Activated naive CD8-positive, alpha-beta T cell (primary cell): Measurements from ENCODE around the gene SPATA46.
"Not testable (repeated sequence)": the region's sequence is repeated elsewhere in the genome, so short reads cannot be mapped to it uniquely, and the experiment has no call there.

Source experiments
- H3K27ac Mint-ChIP-seq: one replicate; pipeline ENCODE4 v1.8.0; 2021; ENCODE audit warnings: mixed read lengths
- H3K27me3 Mint-ChIP-seq: one replicate; pipeline ENCODE4 v1.8.0; 2021; ENCODE audit warnings: mixed read lengths
- H3K36me3 Mint-ChIP-seq: one replicate; pipeline ENCODE4 v1.8.0; 2021; ENCODE audit warnings: mixed read lengths
- H3K4me1 Mint-ChIP-seq: one replicate; pipeline ENCODE4 v1.8.0; 2021; ENCODE audit warnings: low read depth, mixed read lengths
- H3K4me3 Mint-ChIP-seq: one replicate; pipeline ENCODE4 v1.8.0; 2021; ENCODE audit warnings: mild to moderate bottlenecking, mixed read lengths
- H3K9me3 Mint-ChIP-seq: one replicate; pipeline ENCODE4 v1.8.0; 2021; ENCODE audit warnings: low read depth, mixed read lengths

The SPATA46 gene

DNA sequence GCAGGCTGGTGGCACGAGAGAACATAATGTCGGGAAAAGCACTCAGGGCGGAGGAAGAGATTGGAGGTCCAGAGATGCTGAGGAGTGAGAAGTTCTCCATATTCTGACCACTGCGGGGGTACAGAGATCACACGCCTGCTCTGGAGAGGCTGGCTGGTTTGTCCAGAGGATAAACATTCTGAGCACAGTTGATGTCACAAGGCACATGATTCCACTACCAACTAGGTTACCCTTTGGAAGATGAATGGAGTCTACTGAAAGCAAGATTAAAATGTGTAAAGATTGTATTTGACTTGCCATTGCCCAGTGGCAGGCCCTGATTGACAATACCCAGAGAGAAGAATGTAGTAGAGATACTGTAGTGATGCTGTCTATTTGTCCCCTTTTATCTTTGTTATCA lies at the start of gene SPATA46:
Gene SPATA46 (minus strand): TSS at position 164 of the 400 bp plus-strand sequence. CDS start 64 bp downstream, at position 100.
- no peak within 1 kb of the TSS for H3K27ac Mint-ChIP-seq
- H3K4me3 Mint-ChIP-seq = no peak within 1 kb of the TSS
- no peaks in the 10 kb centered on the region for H3K4me1 Mint-ChIP-seq
- no peaks in the 10 kb centered on the region for H3K27me3 Mint-ChIP-seq
- H3K36me3 Mint-ChIP-seq = no peaks in the 10 kb centered on the region
- H3K9me3 Mint-ChIP-seq = no peaks in the 10 kb centered on the region

DNA sequence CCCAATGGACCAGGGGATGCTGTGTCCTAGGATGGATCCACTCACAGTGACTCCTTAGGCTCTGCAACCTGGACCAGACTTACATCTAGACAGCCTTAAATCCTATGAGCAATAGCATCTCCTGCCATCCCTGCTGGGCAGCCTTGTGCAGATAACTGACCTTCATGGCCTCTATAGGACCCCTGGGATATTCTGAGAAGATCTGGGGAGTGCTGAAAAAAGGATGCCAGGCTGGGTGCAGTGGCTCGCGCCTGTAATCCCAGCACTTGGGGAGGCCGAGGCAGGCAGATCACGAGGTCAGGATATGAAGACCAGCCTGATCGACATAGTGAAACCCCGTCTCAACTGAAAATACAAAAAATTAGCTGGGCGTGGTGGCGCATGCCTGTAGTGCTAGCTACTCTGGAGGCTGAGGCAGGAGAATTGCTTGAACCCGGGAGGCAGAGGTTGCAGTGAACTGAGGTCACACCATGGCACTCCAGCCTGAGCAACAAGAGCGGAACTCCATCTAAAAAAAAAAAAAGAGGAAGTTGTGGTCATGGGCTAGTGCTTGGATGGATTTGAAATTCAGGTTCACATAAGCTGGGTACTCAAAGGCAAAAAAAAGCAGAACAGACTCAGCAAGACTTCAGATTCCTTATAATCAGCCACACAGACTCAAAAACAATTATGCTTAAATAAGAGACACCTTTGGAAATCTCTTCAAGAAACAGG lies 46.2 kb upstream of the SPATA46 start:
- Mint-ChIP-seq H3K27me3 (peaks cover 9% of the 10 kb centered on the region), H3K4me3 (no peak overlapping the region), H3K27ac (no peak overlapping the region)

DNA sequence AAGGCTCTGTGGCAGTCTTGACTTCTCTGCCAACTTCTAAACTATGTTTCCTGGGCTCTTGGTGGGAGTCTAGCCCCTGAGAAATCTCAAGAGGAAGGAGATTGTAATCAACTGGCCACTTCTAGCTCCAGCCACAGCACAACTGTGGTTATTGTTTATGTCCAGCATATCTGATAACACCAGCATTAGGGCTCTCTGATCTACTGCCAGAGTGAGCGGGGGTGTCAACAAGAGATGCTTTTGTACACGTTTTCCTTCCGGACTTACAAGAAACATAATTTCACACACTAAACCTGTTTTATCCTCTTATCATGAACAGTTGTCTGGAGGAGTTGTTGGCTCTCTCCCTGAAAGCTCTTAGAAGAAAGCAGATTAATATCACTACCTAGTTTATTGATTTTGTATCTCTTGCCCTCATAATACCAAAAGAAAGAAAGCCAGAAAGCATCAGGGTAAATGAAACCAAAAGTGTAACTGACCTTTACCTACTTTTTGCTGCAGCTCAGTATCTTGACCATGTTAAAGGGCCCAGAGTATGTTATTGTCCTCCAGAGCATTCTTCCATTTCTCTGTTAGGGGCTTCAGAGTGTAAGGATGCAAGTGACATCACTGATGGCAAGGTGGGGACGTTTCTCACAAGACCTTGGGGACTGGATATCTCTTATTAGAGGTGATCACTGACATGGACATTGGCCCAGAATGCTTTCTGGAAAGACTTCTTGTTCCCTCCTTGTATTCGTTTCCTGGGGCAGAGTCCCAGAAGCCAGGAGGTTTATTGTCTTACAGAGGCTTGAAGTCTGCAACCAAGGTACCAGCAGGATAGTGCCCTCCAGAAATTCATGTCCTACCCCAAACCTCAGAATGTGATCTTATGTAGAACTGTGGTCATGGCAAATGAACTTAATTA lies 44.9 kb upstream of the SPATA46 start:
- Mint-ChIP-seq H3K27ac (no peak overlapping the region), H3K4me3 (no peak overlapping the region), H3K27me3 (peaks cover 9% of the 10 kb centered on the region), H3K4me1 (no peaks in the 10 kb centered on the region), H3K36me3 (no peaks in the 10 kb centered on the region), H3K9me3 (no peaks in the 10 kb centered on the region)

More for the DNA sequence above, 46.2 kb upstream of the SPATA46 start:
- Mint-ChIP-seq H3K9me3 (no peaks in the 10 kb centered on the region), H3K36me3 (no peaks in the 10 kb centered on the region), H3K4me1 (no peaks in the 10 kb centered on the region)

DNA sequence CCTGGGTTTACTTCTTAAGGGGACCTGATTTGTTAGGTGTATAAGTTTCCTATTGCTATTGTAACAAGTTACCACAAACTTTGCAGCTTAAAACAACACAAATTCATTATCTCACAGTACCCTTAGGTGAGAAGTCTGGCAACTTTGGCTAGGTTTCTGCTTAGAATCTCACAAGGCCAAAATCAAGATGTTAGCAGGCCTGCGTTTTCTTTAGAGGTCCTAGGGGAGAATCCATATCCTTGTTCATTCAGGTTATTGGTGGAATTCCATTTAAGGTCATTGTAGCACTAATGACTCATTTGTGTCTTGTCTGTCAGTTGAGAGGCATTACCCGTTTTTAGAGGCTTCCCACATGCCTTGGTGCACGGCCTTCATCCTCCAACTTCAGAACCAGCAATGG lies 43.5 kb upstream of the SPATA46 start:
- Mint-ChIP-seq H3K36me3 (no peaks in the 10 kb centered on the region), H3K9me3 (no peaks in the 10 kb centered on the region), H3K4me1 (no peaks in the 10 kb centered on the region), H3K27ac (no peak overlapping the region), H3K27me3 (peaks cover 14% of the 10 kb centered on the region), H3K4me3 (no peak overlapping the region)

GRCh38 chr1:162419450-162419931 lies 42.8 kb upstream of the SPATA46 start:
- not testable (repeated sequence) for H3K9me3 Mint-ChIP-seq, H3K27ac Mint-ChIP-seq, H3K36me3 Mint-ChIP-seq, H3K4me3 Mint-ChIP-seq, H3K4me1 Mint-ChIP-seq
- H3K27me3 Mint-ChIP-seq = peaks cover 15% of the 10 kb centered on the region

- H3K4me3 Mint-ChIP-seq, H3K9me3 Mint-ChIP-seq, H3K4me1 Mint-ChIP-seq, H3K27ac Mint-ChIP-seq, H3K36me3 Mint-ChIP-seq: not testable (repeated sequence)
- peaks cover 15% of the 10 kb centered on the region for H3K27me3 Mint-ChIP-seq
These were observed 41.9 kb upstream of the SPATA46 start for GRCh38 chr1:162418584-162418983.

GRCh38 chr1:162417650-162418049 lies 41.0 kb upstream of the SPATA46 start:
- Mint-ChIP-seq H3K36me3 (no peaks in the 10 kb centered on the region), H3K4me1 (no peaks in the 10 kb centered on the region), H3K9me3 (no peaks in the 10 kb centered on the region)

GRCh38 chr1:162416909-162417308 lies 40.3 kb upstream of the SPATA46 start:
- H3K36me3 Mint-ChIP-seq = no peaks in the 10 kb centered on the region
- H3K4me1 Mint-ChIP-seq = no peaks in the 10 kb centered on the region

More at GRCh38 chr1:162417650-162418049, 41.0 kb upstream of the SPATA46 start:
- H3K27ac Mint-ChIP-seq = no peak overlapping the region
- peaks cover 15% of the 10 kb centered on the region for H3K27me3 Mint-ChIP-seq
- H3K4me3 Mint-ChIP-seq = no peak overlapping the region

GRCh38 chr1:162416215-162416614 lies 39.6 kb upstream of the SPATA46 start:
- Mint-ChIP-seq H3K27ac (no peak overlapping the region), H3K4me1 (no peaks in the 10 kb centered on the region), H3K27me3 (peaks cover 14% of the 10 kb centered on the region), H3K4me3 (no peak overlapping the region), H3K9me3 (no peaks in the 10 kb centered on the region), H3K36me3 (no peaks in the 10 kb centered on the region)

More at GRCh38 chr1:162416909-162417308, 40.3 kb upstream of the SPATA46 start:
- Mint-ChIP-seq H3K4me3 (no peak overlapping the region), H3K27me3 (peaks cover 13% of the 10 kb centered on the region), H3K27ac (no peak overlapping the region), H3K9me3 (no peaks in the 10 kb centered on the region)

GRCh38 chr1:162412002-162412401 lies 35.3 kb upstream of the SPATA46 start, which contains the start of gene SH2D1B:
SH2D1B (minus strand) TSS chr1:162412136; CDS start chr1:162412016, 120 bp downstream.
- Mint-ChIP-seq H3K27me3 (peaks cover 20% of the 10 kb centered on the region), H3K4me1 (no peaks in the 10 kb centered on the region), H3K36me3 (no peaks in the 10 kb centered on the region), H3K27ac (no peak within 1 kb of the TSS), H3K9me3 (no peaks in the 10 kb centered on the region), H3K4me3 (no peak within 1 kb of the TSS)

DNA sequence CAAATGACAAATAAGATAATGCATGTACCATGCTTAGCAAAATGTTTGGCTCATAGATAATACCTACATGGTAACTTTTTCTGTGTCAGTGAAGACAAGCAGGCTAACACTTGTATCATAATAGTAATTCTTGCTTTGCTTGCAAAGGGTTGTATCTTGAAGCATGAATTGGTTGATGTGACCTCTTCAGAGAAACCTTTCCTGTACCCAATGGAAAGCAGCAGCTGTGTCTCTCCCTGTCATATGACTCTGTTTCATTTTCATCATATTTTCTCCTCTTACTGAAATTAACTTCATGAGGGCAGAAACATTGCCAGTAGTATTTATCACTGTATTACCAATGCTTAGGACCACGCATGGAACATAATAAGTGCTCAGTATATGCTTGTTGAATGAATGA lies 30.9 kb upstream of the SPATA46 start:
- Mint-ChIP-seq H3K27me3 (peaks cover 12% of the 10 kb centered on the region), H3K27ac (no peak overlapping the region), H3K4me1 (no peaks in the 10 kb centered on the region), H3K9me3 (no peaks in the 10 kb centered on the region), H3K36me3 (no peaks in the 10 kb centered on the region), H3K4me3 (no peak overlapping the region)

GRCh38 chr1:162406811-162407210 lies 30.2 kb upstream of the SPATA46 start:
- H3K4me1 Mint-ChIP-seq = no peaks in the 10 kb centered on the region
- H3K36me3 Mint-ChIP-seq = no peaks in the 10 kb centered on the region
- no peak overlapping the region for H3K27ac Mint-ChIP-seq
- H3K4me3 Mint-ChIP-seq = no peak overlapping the region
- H3K9me3 Mint-ChIP-seq = no peaks in the 10 kb centered on the region
- H3K27me3 Mint-ChIP-seq = peaks cover 17% of the 10 kb centered on the region

- Mint-ChIP-seq H3K36me3 (no peaks in the 10 kb centered on the region), H3K27ac (no peak overlapping the region), H3K27me3 (peaks cover 14% of the 10 kb centered on the region), H3K9me3 (no peaks in the 10 kb centered on the region), H3K4me3 (no peak overlapping the region), H3K4me1 (no peaks in the 10 kb centered on the region)
These were observed 29.1 kb upstream of the SPATA46 start for GRCh38 chr1:162405800-162406199.

- Mint-ChIP-seq H3K27ac (no peak overlapping the region), H3K4me3 (no peak overlapping the region), H3K36me3 (no peaks in the 10 kb centered on the region)
These were observed 28.0 kb upstream of the SPATA46 start for GRCh38 chr1:162404550-162405160.

More at GRCh38 chr1:162404550-162405160, 28.0 kb upstream of the SPATA46 start:
- Mint-ChIP-seq H3K4me1 (no peaks in the 10 kb centered on the region), H3K9me3 (no peaks in the 10 kb centered on the region), H3K27me3 (peaks cover 13% of the 10 kb centered on the region)
